Stimulated activated effector memory CD8-positive, alpha-beta T cell treated with anti-CD3 and anti-CD28 coated beads, Interleukin-12 subunit alpha, Interleukin-12 subunit beta, amount 100 ng/mL, for 72 hours (primary cell): ENCODE measurements around the gene ERVH48-1.
A peak's percentile ranks its signal among the peaks of the same experiment; 100 is the strongest.
"Not testable (repeated sequence)": the region's sequence is repeated elsewhere in the genome, so short reads cannot be mapped to it uniquely, and the experiment has no call there.

Source experiments
- ATAC-seq: fragments of 150-1000 bp; cut with Tn5 transposase; 2 replicates; pipeline ENCODE4 v1.10.0; 2021
- DNase-seq, 2 donors: peaks; one replicate each; pipeline ENCODE4 v3.0.0; 2021 to 2022; ENCODE audit warnings: low spot score in 2 of 2
- H3K27ac Mint-ChIP-seq: one replicate; pipeline ENCODE4 v1.8.0; 2022; ENCODE audit warnings: mild to moderate bottlenecking, mixed read lengths
- H3K36me3 Mint-ChIP-seq: one replicate; pipeline ENCODE4 v1.8.0; 2022; ENCODE audit warnings: mild to moderate bottlenecking, mixed read lengths
- H3K4me1 Mint-ChIP-seq: one replicate; pipeline ENCODE4 v1.8.0; 2022; ENCODE audit warnings: mixed read lengths
- H3K4me3 Mint-ChIP-seq: one replicate; pipeline ENCODE4 v1.8.0; 2022; ENCODE audit warnings: mild to moderate bottlenecking, mixed read lengths
- H3K9me3 Mint-ChIP-seq: one replicate; pipeline ENCODE4 v1.8.0; 2022; ENCODE audit warnings: mixed read lengths

ERVH48-1 gene

GRCh38 chr21:42892931-42893755 is 32.3 kb downstream of the ERVH48-1 start, which contains the start of gene NDUFV3:
NDUFV3 (plus strand) TSS chr21:42893309; CDS start chr21:42893334, 25 bp downstream.
- DNase-seq (peak; percentile 97), ATAC-seq (peak; percentile 96)
- peaks cover 42% of the 10 kb centered on the region for H3K36me3 Mint-ChIP-seq
- peak within 1 kb of the TSS; percentile 95 for H3K27ac Mint-ChIP-seq
- H3K9me3 Mint-ChIP-seq = no peaks in the 10 kb centered on the region
- peak within 1 kb of the TSS; percentile 89 for H3K4me3 Mint-ChIP-seq
- H3K4me1 Mint-ChIP-seq = peaks cover 15% of the 10 kb centered on the region

- no peaks in the 10 kb centered on the region for H3K9me3 Mint-ChIP-seq
- no peak for DNase-seq
- H3K27ac Mint-ChIP-seq = peak overlapping the region; percentile 95
- peaks cover 36% of the 10 kb centered on the region for H3K36me3 Mint-ChIP-seq
- peak overlapping the region; percentile 89 for H3K4me3 Mint-ChIP-seq
- peaks cover 11% of the 10 kb centered on the region for H3K4me1 Mint-ChIP-seq
- ATAC-seq = no peak
Observed at GRCh38 chr21:42892582-42892930, 32.9 kb downstream of the ERVH48-1 start.

GRCh38 chr21:42887326-42887725 is 38.1 kb downstream of the ERVH48-1 start:
- no peak for DNase-seq
- H3K36me3 Mint-ChIP-seq = peaks cover 1% of the 10 kb centered on the region
- H3K27ac Mint-ChIP-seq = no peak overlapping the region
- H3K4me3 Mint-ChIP-seq = no peak overlapping the region
- no peaks in the 10 kb centered on the region for H3K9me3 Mint-ChIP-seq
- H3K4me1 Mint-ChIP-seq = peaks cover 2% of the 10 kb centered on the region
- no peak for ATAC-seq

GRCh38 chr21:42883921-42884320 is 41.5 kb downstream of the ERVH48-1 start:
- no peak for DNase-seq
- Mint-ChIP-seq H3K4me3 (no peak overlapping the region), H3K9me3 (no peaks in the 10 kb centered on the region), H3K27ac (no peak overlapping the region), H3K36me3 (peaks cover 11% of the 10 kb centered on the region), H3K4me1 (peaks cover 18% of the 10 kb centered on the region)
- ATAC-seq = no peak

GRCh38 chr21:42880352-42880751 is 45.1 kb downstream of the ERVH48-1 start:
- H3K4me1 Mint-ChIP-seq = peaks cover 27% of the 10 kb centered on the region
- no peaks in the 10 kb centered on the region for H3K9me3 Mint-ChIP-seq
- DNase-seq (no peak), ATAC-seq (no peak)
- H3K4me3 Mint-ChIP-seq = peak overlapping the region; percentile 92
- H3K36me3 Mint-ChIP-seq = peaks cover 46% of the 10 kb centered on the region
- peak overlapping the region; percentile 98 for H3K27ac Mint-ChIP-seq

GRCh38 chr21:42878993-42879787 is 46.2 kb downstream of the ERVH48-1 start, which contains the start of gene WDR4:
WDR4 (minus strand) TSS chr21:42879539; CDS start chr21:42879495, 44 bp downstream.
- H3K4me1 Mint-ChIP-seq = peaks cover 27% of the 10 kb centered on the region
- peak; percentile 99 for DNase-seq
- peak; percentile 97 for ATAC-seq
- peak within 1 kb of the TSS; percentile 98 for H3K27ac Mint-ChIP-seq
- no peaks in the 10 kb centered on the region for H3K9me3 Mint-ChIP-seq
- peak within 1 kb of the TSS; percentile 92 for H3K4me3 Mint-ChIP-seq
- peaks cover 57% of the 10 kb centered on the region for H3K36me3 Mint-ChIP-seq

GRCh38 chr21:42878678-42878992 is 46.8 kb downstream of the ERVH48-1 start:
- Mint-ChIP-seq H3K4me1 (peaks cover 27% of the 10 kb centered on the region), H3K4me3 (peak overlapping the region; percentile 92), H3K9me3 (no peaks in the 10 kb centered on the region), H3K27ac (peak overlapping the region; percentile 98), H3K36me3 (peaks cover 63% of the 10 kb centered on the region)
- no peak for DNase-seq
- peak; percentile 27 for ATAC-seq

GRCh38 chr21:42875811-42876210 is 49.6 kb downstream of the ERVH48-1 start:
- peaks cover 91% of the 10 kb centered on the region for H3K36me3 Mint-ChIP-seq
- H3K4me3 Mint-ChIP-seq = not testable (repeated sequence)

GRCh38 chr21:42873096-42873495 is 52.3 kb downstream of the ERVH48-1 start:
- H3K36me3 Mint-ChIP-seq = peaks cover 99% of the 10 kb centered on the region
- peak overlapping the region; percentile 58 for H3K27ac Mint-ChIP-seq

More at GRCh38 chr21:42875811-42876210, 49.6 kb downstream of the ERVH48-1 start:
- peaks cover 22% of the 10 kb centered on the region for H3K4me1 Mint-ChIP-seq
- H3K9me3 Mint-ChIP-seq, ATAC-seq, DNase-seq, H3K27ac Mint-ChIP-seq: not testable (repeated sequence)

GRCh38 chr21:42868196-42868595 is 57.2 kb downstream of the ERVH48-1 start:
- no peak overlapping the region for H3K4me3 Mint-ChIP-seq
- H3K4me1 Mint-ChIP-seq = peaks cover 21% of the 10 kb centered on the region
- no peaks in the 10 kb centered on the region for H3K9me3 Mint-ChIP-seq
- no peak for ATAC-seq
- H3K36me3 Mint-ChIP-seq = peaks cover 96% of the 10 kb centered on the region
- no peak overlapping the region for H3K27ac Mint-ChIP-seq
- no peak for DNase-seq

More at GRCh38 chr21:42873096-42873495, 52.3 kb downstream of the ERVH48-1 start:
- Mint-ChIP-seq H3K9me3 (no peaks in the 10 kb centered on the region), H3K4me1 (peaks cover 3% of the 10 kb centered on the region), H3K4me3 (no peak overlapping the region)
- ATAC-seq = no peak
- DNase-seq = no peak
